ENCODE results near the gene CLASP1. TPM values are rescaled to one million over a fixed set of nuclear protein-coding genes. Genes with fewer than 3 reads are reported as not detected.

CLASP1 gene
- total RNA-seq, 2 donors from 2014 or later, result 87.0 to 88.3 TPM

DNA sequence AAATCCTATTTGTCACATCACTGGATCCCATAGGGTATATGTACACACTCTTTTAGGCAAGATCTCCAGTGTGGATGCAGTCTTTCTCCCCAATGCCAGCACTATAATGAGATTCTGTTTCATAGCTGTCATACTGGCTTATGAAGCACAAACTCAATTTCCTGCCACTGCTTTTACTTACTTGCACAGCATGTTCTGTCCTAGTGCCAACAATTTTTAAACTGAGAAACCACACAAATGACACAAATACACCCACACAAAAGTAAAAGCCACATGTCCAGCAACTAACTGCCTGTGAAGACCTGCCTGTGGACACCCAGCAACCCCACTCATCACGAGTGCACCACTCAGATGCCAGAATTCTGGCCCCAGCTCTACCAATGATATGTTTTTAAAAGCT is 148.2 kb downstream of the CLASP1 start:
- Histone ChIP-seq H3K9ac (ENCODE audit: extremely low read depth, low read length, poor library complexity, severe bottlenecking) (no peak overlapping the region), H3K27ac (ENCODE audit: low read depth, low read length) (no peak overlapping the region), H3K27me3 (ENCODE audit: control insufficient read depth, insufficient read depth, low read length, poor library complexity, severe bottlenecking) (no peaks in the 10 kb centered on the region), H3K4me1 (ENCODE audit: control insufficient read depth, insufficient read depth, low read length) (no peaks in the 10 kb centered on the region), H3K9me3 (ENCODE audit: control insufficient read depth, low read length) (peaks cover 53% of the 10 kb centered on the region), H3K4me3 (ENCODE audit: low read length) (peak overlapping the region; percentile 71), H3K36me3 (ENCODE audit: control insufficient read depth, insufficient read depth, low read length) (peaks cover 74% of the 10 kb centered on the region)
- 89% methylated on average over 1 of the region's 1 CpG; no CpG with 5 or more reads in 1 of the 2 experiments for WGBS, 2 experiments (ENCODE audit: insufficient coverage in 1 of 2, insufficient read length in 1 of 2)
- no peak overlapping the region for H3K27ac Mint-ChIP-seq
- peaks cover 78% of the 10 kb centered on the region for H3K36me3 Mint-ChIP-seq (ENCODE audit: low read depth)
- H3K27me3 Mint-ChIP-seq (ENCODE audit: insufficient read depth), result no peaks in the 10 kb centered on the region
- peaks cover 7% of the 10 kb centered on the region for H3K4me1 Mint-ChIP-seq
- no peak for TF ChIP-seq CTCF (conservative IDR thresholded peaks at IDR 0.05)
- peaks cover 39% of the 10 kb centered on the region for H3K9me3 Mint-ChIP-seq
- H3K4me3 Mint-ChIP-seq, result no peak overlapping the region
- no peak for DNase-seq

- H3K4me1 ChIP-seq (ENCODE audit: control insufficient read depth, insufficient read depth, low read length), result no peaks in the 10 kb centered on the region
- H3K27ac Mint-ChIP-seq, result no peak overlapping the region
- H3K4me1 Mint-ChIP-seq, result peaks cover 4% of the 10 kb centered on the region
- no peak overlapping the region for H3K4me3 Mint-ChIP-seq
- H3K27me3 ChIP-seq (ENCODE audit: control insufficient read depth, insufficient read depth, low read length, poor library complexity, severe bottlenecking), result no peaks in the 10 kb centered on the region
- no peak for DNase-seq
- H3K27me3 Mint-ChIP-seq (ENCODE audit: insufficient read depth), result no peaks in the 10 kb centered on the region
- H3K9ac ChIP-seq (ENCODE audit: extremely low read depth, low read length, poor library complexity, severe bottlenecking), result no peak overlapping the region
- WGBS, 2 experiments (ENCODE audit: insufficient coverage in 1 of 2, insufficient read length in 1 of 2), result 97 to 100% methylated on average over 1 of the region's 1 CpG
- H3K27ac ChIP-seq (ENCODE audit: low read depth, low read length), result no peak overlapping the region
- H3K4me3 ChIP-seq (ENCODE audit: low read length), result peak overlapping the region; percentile 71
- H3K36me3 ChIP-seq (ENCODE audit: control insufficient read depth, insufficient read depth, low read length), result peaks cover 68% of the 10 kb centered on the region
- H3K9me3 Mint-ChIP-seq, result peaks cover 39% of the 10 kb centered on the region
- peaks cover 73% of the 10 kb centered on the region for H3K36me3 Mint-ChIP-seq (ENCODE audit: low read depth)
- no peak for TF ChIP-seq CTCF (conservative IDR thresholded peaks at IDR 0.05)
- H3K9me3 ChIP-seq (ENCODE audit: control insufficient read depth, low read length), result peaks cover 53% of the 10 kb centered on the region
These were observed 150.5 kb downstream of the CLASP1 start for GRCh38 chr2:121498731-121499130.

GRCh38 chr2:121492409-121492808 is 156.9 kb downstream of the CLASP1 start:
- Histone ChIP-seq H3K27me3 (ENCODE audit: control insufficient read depth, insufficient read depth, low read length, poor library complexity, severe bottlenecking) (no peaks in the 10 kb centered on the region), H3K27ac (ENCODE audit: low read depth, low read length) (no peak overlapping the region), H3K9ac (ENCODE audit: extremely low read depth, low read length, poor library complexity, severe bottlenecking) (no peak overlapping the region), H3K9me3 (ENCODE audit: control insufficient read depth, low read length) (no peaks in the 10 kb centered on the region), H3K36me3 (ENCODE audit: control insufficient read depth, insufficient read depth, low read length) (peaks cover 25% of the 10 kb centered on the region), H3K4me3 (ENCODE audit: low read length) (no peak overlapping the region), H3K4me1 (ENCODE audit: control insufficient read depth, insufficient read depth, low read length) (no peaks in the 10 kb centered on the region)
- Mint-ChIP-seq H3K36me3 (ENCODE audit: low read depth) (peaks cover 45% of the 10 kb centered on the region), H3K27ac (no peak overlapping the region), H3K27me3 (ENCODE audit: insufficient read depth) (no peaks in the 10 kb centered on the region), H3K4me1 (peaks cover 17% of the 10 kb centered on the region), H3K9me3 (no peaks in the 10 kb centered on the region), H3K4me3 (no peak overlapping the region)
- DNase-seq, result no peak
- WGBS, 2 experiments (ENCODE audit: insufficient coverage in 1 of 2, insufficient read length in 1 of 2), result 93 to 98% methylated on average over 2 to 3 of the region's 3 CpGs
- TF ChIP-seq CTCF (conservative IDR thresholded peaks at IDR 0.05), result no peak
